ENCODE results near the gene NCK2.

DNA sequence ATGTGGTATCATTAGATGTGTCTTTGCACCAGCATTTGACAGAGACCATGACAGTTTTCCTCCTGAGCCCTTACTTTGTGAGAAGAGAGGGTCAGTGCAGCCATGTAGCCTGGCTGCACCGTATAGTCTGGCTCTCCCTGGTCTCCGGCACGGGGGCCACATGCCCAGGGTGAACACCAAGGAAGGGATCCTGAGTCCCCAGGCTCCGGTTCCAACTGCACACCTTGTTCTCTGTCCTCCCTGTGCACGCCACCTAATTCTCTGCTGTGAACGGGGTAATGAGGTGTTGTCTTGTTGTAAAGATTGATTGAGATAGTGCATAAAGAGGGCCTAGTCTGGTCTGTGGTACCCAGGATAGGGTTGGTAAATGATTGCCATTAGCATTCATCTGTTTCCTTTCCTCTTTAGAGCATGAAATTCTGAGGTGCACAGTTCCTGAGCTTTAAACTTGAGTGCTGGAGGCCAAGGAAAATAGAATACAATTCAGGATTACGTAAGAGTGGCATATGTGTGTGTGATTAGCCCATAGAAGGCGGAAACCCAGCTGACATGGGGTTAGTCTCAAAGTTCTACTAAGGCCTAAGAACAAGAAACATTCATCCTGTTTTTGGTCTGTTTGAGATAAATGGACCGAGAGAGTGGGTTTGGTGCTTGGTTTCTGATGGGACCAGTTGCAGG lies 55.5 kb downstream of the NCK2 start:
- TF ChIP-seq, protein P1, sequence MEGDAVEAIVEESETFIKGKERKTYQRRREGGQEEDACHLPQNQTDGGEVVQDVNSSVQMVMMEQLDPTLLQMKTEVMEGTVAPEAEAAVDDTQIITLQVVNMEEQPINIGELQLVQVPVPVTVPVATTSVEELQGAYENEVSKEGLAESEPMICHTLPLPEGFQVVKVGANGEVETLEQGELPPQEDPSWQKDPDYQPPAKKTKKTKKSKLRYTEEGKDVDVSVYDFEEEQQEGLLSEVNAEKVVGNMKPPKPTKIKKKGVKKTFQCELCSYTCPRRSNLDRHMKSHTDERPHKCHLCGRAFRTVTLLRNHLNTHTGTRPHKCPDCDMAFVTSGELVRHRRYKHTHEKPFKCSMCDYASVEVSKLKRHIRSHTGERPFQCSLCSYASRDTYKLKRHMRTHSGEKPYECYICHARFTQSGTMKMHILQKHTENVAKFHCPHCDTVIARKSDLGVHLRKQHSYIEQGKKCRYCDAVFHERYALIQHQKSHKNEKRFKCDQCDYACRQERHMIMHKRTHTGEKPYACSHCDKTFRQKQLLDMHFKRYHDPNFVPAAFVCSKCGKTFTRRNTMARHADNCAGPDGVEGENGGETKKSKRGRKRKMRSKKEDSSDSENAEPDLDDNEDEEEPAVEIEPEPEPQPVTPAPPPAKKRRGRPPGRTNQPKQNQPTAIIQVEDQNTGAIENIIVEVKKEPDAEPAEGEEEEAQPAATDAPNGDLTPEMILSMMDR (IDR thresholded peaks at IDR 0.05; ENCODE audit: insufficient read depth, low read length, poor library complexity, severe bottlenecking) = no peak
- no peak for TF ChIP-seq EZH2phosphoT487 (conservative IDR thresholded peaks at IDR 0.05; ENCODE audit: low read length)
